Stomach (tissue), 4 donors: ENCODE results near the gene PLLP.
A peak's percentile ranks its signal among the peaks of the same experiment; 100 is the strongest.

Experiments used
- POLR2A ChIP-seq, 4 donors: fragments of 450-650 bp; IDR thresholded peaks; one replicate each; pipeline ENCODE4 v1.6.1; 2016; ENCODE audit warnings: antibody characterized with exemption in 4 of 4, control low read depth in 2 of 4, mild to moderate bottlenecking in 1 of 4, moderate library complexity in 1 of 4
- POLR2AphosphoS5 ChIP-seq, 3 donors: sonication (generic); formaldehyde crosslinking; IDR thresholded peaks; one replicate each; pipeline ENCODE4 v1.6.1; 2016; ENCODE audit warnings: antibody characterized with exemption in 3 of 3

- no peak for TF ChIP-seq POLR2A (IDR thresholded peaks at IDR 0.05)
- peak; percentile 55 to 63 (median 56) for TF ChIP-seq POLR2AphosphoS5 (IDR thresholded peaks at IDR 0.05)
Measured at GRCh38 chr16:57299719-57300386, 15.4 kb upstream of the PLLP start.
